DMS 273 (cell line): ENCODE results near the gene KRT86.
"Not testable (repeated sequence)": the region's sequence is repeated elsewhere in the genome, so short reads cannot be mapped to it uniquely, and the experiment has no call there.

Source experiments
- DNase-seq: peaks from one replicate; lab custom pipeline; 2025; ENCODE audit not compliant: unreplicated experiment; lab: John Stamatoyannopoulos, UW

KRT86 gene

GRCh38 chr12:52333321-52333720 is 58.9 kb downstream of the KRT86 start:
- DNase-seq: no peak

GRCh38 chr12:52334185-52334584 is 59.7 kb downstream of the KRT86 start:
- DNase-seq: no peak

GRCh38 chr12:52335598-52336262 is 61.3 kb downstream of the KRT86 start:
- DNase-seq: peak; percentile 93

GRCh38 chr12:52336641-52337040 is 62.2 kb downstream of the KRT86 start:
- DNase-seq: no peak

- no peak for DNase-seq
Observed at GRCh38 chr12:52337054-52337453, 62.6 kb downstream of the KRT86 start.

- DNase-seq: peak; percentile 73
Observed at GRCh38 chr12:52338241-52338960, 64.0 kb downstream of the KRT86 start.

GRCh38 chr12:52341066-52341580 is 66.7 kb downstream of the KRT86 start:
- no peak for DNase-seq

- DNase-seq: no peak
Observed at GRCh38 chr12:52342781-52343490, 68.5 kb downstream of the KRT86 start.

GRCh38 chr12:52343550-52343949 is 69.1 kb downstream of the KRT86 start:
- DNase-seq: no peak

- no peak for DNase-seq
Observed at GRCh38 chr12:52344111-52344510, 69.7 kb downstream of the KRT86 start.

- DNase-seq: not testable (repeated sequence)
Observed at GRCh38 chr12:52345041-52345440, 70.6 kb downstream of the KRT86 start.

GRCh38 chr12:52346593-52346992 is 72.1 kb downstream of the KRT86 start:
- DNase-seq: no peak

GRCh38 chr12:52347016-52347415 is 72.6 kb downstream of the KRT86 start:
- DNase-seq: no peak

GRCh38 chr12:52347551-52348510 is 73.4 kb downstream of the KRT86 start:
- no peak for DNase-seq

GRCh38 chr12:52349196-52349595 is 74.8 kb downstream of the KRT86 start:
- no peak for DNase-seq

- no peak for DNase-seq
Observed at GRCh38 chr12:52350021-52350620, 75.7 kb downstream of the KRT86 start.

GRCh38 chr12:52350786-52351185 is 76.3 kb downstream of the KRT86 start:
- no peak for DNase-seq

GRCh38 chr12:52351196-52352059 is 77.0 kb downstream of the KRT86 start:
- DNase-seq: no peak

GRCh38 chr12:52352951-52353350 is 78.5 kb downstream of the KRT86 start:
- no peak for DNase-seq
